Thoracic aorta endothelial cell (primary cell): ENCODE results near the gene AGAP9. TPM values are rescaled to one million over a fixed set of nuclear protein-coding genes. Genes with fewer than 3 reads are reported as not detected.

Source experiments
- small RNA-seq: library from RNA; depleted of rRNA; stranded (forward); fragments of <200 nt; gene quantifications from one replicate; pipeline ENCODE3, GENCODE V24; 2012
- total RNA-seq: library from RNA; depleted of rRNA; stranded (reverse); fragments of >200 nt; gene quantifications from 2 replicates; pipeline ENCODE4 v1.2.3, GENCODE V29; 2012

Gene AGAP9
- total RNA-seq = 3.9 and 5.3 TPM in 2 replicates

DNA sequence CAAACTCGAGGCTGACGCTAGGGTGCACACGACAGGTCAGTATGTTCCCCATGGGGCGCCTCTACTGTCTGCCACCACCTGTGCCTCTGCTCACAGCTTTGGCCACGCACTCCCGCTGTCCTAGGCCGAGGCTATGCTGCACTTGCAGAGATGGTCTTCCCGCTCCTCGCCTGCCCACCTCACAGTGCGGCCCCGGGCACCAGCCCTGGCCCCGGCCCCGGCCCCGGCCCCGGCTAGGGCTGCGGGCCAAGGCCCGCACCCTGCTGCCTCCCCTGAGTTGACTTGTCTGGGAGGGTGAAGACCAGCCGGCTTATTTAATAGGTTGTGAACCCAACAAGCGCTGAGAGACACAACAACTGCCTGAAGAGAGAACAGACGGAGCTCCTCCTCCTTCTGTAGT lies at the start of gene AGAP9:
Gene AGAP9 (minus strand): TSS at position 164 of the 400 bp plus-strand sequence. CDS start 112 bp downstream, at position 52.

DNA sequence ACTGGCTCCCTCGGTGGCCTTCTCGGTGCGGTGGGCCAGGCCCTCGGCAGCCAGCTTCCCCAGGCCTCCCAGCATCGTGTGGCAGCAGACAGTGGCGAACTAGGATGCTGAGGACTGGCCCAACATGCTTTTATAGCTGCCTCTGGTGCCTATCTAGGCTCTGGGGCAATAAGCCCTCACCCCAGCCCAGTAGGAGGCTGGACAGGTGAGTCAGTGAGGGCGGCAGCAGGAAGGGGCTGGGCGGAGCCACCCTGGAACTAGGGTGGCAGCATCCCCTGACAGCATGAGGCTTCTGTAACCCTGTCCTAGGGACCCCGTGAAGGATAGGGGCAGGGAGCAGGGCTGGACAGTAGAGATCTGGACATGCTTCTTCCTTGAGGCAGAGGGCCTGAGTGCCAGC lies 31.8 kb downstream of the AGAP9 start, which contains the start of gene FAM25G:
Gene FAM25G (minus strand): TSS at position 101 of the 400 bp plus-strand sequence. CDS start 26 bp downstream, at position 75.

DNA sequence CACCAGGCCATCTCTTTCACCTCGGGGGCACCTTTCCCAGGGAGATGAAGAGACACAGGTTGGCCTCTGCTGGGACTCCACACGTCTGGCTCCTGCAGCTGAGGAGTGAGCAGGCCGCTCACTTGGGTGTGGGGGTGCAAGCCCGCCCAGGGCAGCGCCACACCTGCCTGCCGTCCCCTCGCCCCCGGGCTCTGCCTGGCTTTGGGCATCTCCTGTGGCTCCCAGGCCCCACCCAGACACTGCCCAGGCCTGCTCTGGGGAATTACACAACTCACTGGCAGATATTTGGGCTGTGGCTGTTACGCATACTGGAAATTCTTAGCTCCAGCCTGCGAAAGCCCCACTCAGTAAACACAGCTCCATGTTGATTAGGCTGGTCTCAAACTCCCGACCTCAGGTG lies 39.5 kb downstream of the AGAP9 start, which contains the start of gene ANXA8:
Gene ANXA8 (minus strand): TSS at position 193 of the 400 bp plus-strand sequence. CDS start 182 bp downstream, at position 11.

Small RNA genes within 50 kb of the gene (small RNA-seq; reads per million reads assigned to genes)
- gene AL591684.3 = not detected
- gene RNA5SP312 = not detected

Other genes with a start within 250 kb of the AGAP9 start
- gene GDF10, start 223.4 kb downstream of the AGAP9 start, total RNA-seq = not detected in 2 replicates
- not detected in 2 replicates for gene GDF2, start 201.2 kb downstream of the AGAP9 start, total RNA-seq
- not detected in 2 replicates for gene RBP3, start 175.3 kb downstream of the AGAP9 start, total RNA-seq
- 0.07 TPM in 1 of 2 replicates, not detected in the other for gene ZNF488, start 139.3 kb downstream of the AGAP9 start, total RNA-seq
- gene ANXA8, start 39.5 kb downstream of the AGAP9 start, total RNA-seq = not detected in 2 replicates
- gene FAM25G, start 31.9 kb downstream of the AGAP9 start, total RNA-seq = not detected in 2 replicates
- under 0.01 TPM in 2 replicates for gene SYT15B, start 240.0 kb upstream of the AGAP9 start, total RNA-seq